H1 (cell line): ENCODE measurements around the gene BPIFB2. TPM values are rescaled to one million over a fixed set of nuclear protein-coding genes. Genes with fewer than 3 reads are reported as not detected.
"Not testable (repeated sequence)": the region's sequence is repeated elsewhere in the genome, so short reads cannot be mapped to it uniquely, and the experiment has no call there.

Experiments used
- CTCF ChIA-PET: fragments of 300-600 bp; sonication (Branson Sonifier 250); formaldehyde crosslinking; loops from one replicate; lab custom pipeline; 2021; ENCODE audit not compliant: partially characterized antibody; lab: Charles Lee
- POLR2A ChIA-PET: fragments of 300-600 bp; sonication (Branson Sonifier 250); formaldehyde crosslinking; loops from one replicate; lab custom pipeline; 2021; ENCODE audit warnings: inconsistent platforms; ENCODE audit not compliant: partially characterized antibody; lab: Charles Lee
- DNase-seq, 2 experiments: peaks; one replicate each; pipeline versions ENCODE4 v3.0.0 to v3.0.0-alpha.2; 2010 to 2022; ENCODE audit warnings: low spot score in 2 of 2, low read depth in 1 of 2, mixed read lengths in 1 of 2
- FAIRE-seq: peaks from 2 replicates; lab custom pipeline; 2011; peaks lifted over from hg19 to GRCh38; lab: Jason Lieb, UNC
- H2AFZ ChIP-seq: 2 replicates; pipeline ENCODE4 v1.8.1; 2012; ENCODE audit warnings: low read length, inconsistent platforms
- H2AK5ac ChIP-seq: 2 replicates; pipeline ENCODE4 v1.6.1; 2013; ENCODE audit warnings: low read depth, low read length
- H2BK120ac ChIP-seq: replicated peaks from 2 replicates; pipeline ENCODE3; 2013; ENCODE audit warnings: low read depth, low read length, inconsistent platforms
- H2BK12ac ChIP-seq: 2 replicates; pipeline ENCODE4 v1.6.1; 2013; ENCODE audit warnings: low read depth, low read length
- H2BK15ac ChIP-seq: 2 replicates; pipeline ENCODE4 v1.6.1; 2013; ENCODE audit warnings: low read length
- H2BK20ac ChIP-seq: 2 replicates; pipeline ENCODE4 v1.6.1; 2013; ENCODE audit warnings: low read length
- H2BK5ac ChIP-seq: 2 replicates; pipeline ENCODE4 v1.6.1; 2013; ENCODE audit warnings: low read depth, low read length
- H3K14ac ChIP-seq: 2 replicates; pipeline ENCODE4 v1.6.1; 2013; ENCODE audit warnings: inconsistent platforms; ENCODE audit not compliant: insufficient read length
- H3K18ac ChIP-seq: 2 replicates; pipeline ENCODE4 v1.6.1; 2013; ENCODE audit warnings: low read length; ENCODE audit errors: extremely low read depth
- H3K23ac ChIP-seq: 2 replicates; pipeline ENCODE4 v1.6.1; 2013; ENCODE audit warnings: inconsistent platforms; ENCODE audit not compliant: insufficient read length
- H3K23me2 ChIP-seq: 2 replicates; pipeline ENCODE4 v1.6.1; 2013; ENCODE audit warnings: low read depth, low read length
- H3K27ac ChIP-seq: 2 replicates; pipeline ENCODE4 v1.6.1; 2011; ENCODE audit warnings: low read depth, low read length, inconsistent platforms
- H3K27me3 ChIP-seq, 4 experiments: replicated peaks in 1 of 4; 1 replicate in 1 of 4; 2 replicates in 3 of 4; pipeline versions ENCODE4 v1.6.1 to v1.8.1; 2011 to 2013; ENCODE audit warnings: low read length in 3 of 4, mild to moderate bottlenecking in 3 of 4, inconsistent platforms in 2 of 4, mixed read lengths in 2 of 4, moderate library complexity in 1 of 4; ENCODE audit not compliant: control insufficient read depth in 3 of 4, insufficient read depth in 3 of 4; ENCODE audit errors: extremely low read depth in 1 of 4
- H3K36me3 ChIP-seq, 4 experiments: 2 replicates each; pipeline versions ENCODE4 v1.6.1 to v1.8.1; 2011 to 2013; ENCODE audit warnings: mild to moderate bottlenecking in 4 of 4, low read length in 3 of 4, moderate library complexity in 2 of 4, control low read depth in 1 of 4, inconsistent platforms in 1 of 4; ENCODE audit not compliant: insufficient read depth in 4 of 4, control insufficient read depth in 2 of 4
- H3K4ac ChIP-seq: replicated peaks from 2 replicates; pipeline ENCODE3; 2013; ENCODE audit warnings: low read length, low read depth, mixed read lengths, inconsistent platforms; ENCODE audit not compliant: insufficient read length
- H3K4me1 ChIP-seq, 4 experiments: replicated peaks in 1 of 4; 1 replicate in 1 of 4; 2 replicates in 3 of 4; pipeline versions ENCODE4 v1.6.1 to v1.8.1; 2011 to 2013; ENCODE audit warnings: low read length in 3 of 4, inconsistent platforms in 2 of 4, mixed read lengths in 1 of 4; ENCODE audit not compliant: insufficient read depth in 4 of 4, control insufficient read depth in 3 of 4
- H3K4me2 ChIP-seq, 2 experiments: 2 replicates each; pipeline versions ENCODE4 v1.6.1 to v1.8.1; 2011 to 2013; ENCODE audit warnings: low read depth in 2 of 2, low read length in 2 of 2, control low read depth in 1 of 2, inconsistent platforms in 1 of 2, mild to moderate bottlenecking in 1 of 2; ENCODE audit not compliant: insufficient read depth in 1 of 2
- H3K4me3 ChIP-seq, 4 experiments: fragments of 200-600, 300-600 bp in 1 of 4; sonication (generic), shearing (Covaris generic), sonication (Bioruptor Twin) in 1 of 4; 2 replicates each; pipeline versions ENCODE4 v1.5.1 to v1.8.1; 2011 to 2016; ENCODE audit warnings: low read length in 4 of 4, low read depth in 3 of 4, control low read depth in 2 of 4, inconsistent platforms in 2 of 4, mild to moderate bottlenecking in 2 of 4, mixed read lengths in 1 of 4, moderate library complexity in 1 of 4; ENCODE audit not compliant: insufficient read depth in 2 of 4; ENCODE audit errors: extremely low read depth in 1 of 4
- H3K56ac ChIP-seq: replicated peaks from 2 replicates; pipeline ENCODE3; 2013; ENCODE audit warnings: low read depth, mild to moderate bottlenecking, mixed read lengths, low read length, inconsistent platforms; ENCODE audit not compliant: insufficient read length
- H3K79me1 ChIP-seq: 2 replicates; pipeline ENCODE4 v1.6.1; 2013; ENCODE audit warnings: low read depth, low read length, control low read depth
- H3K79me2 ChIP-seq, 2 experiments: 2 replicates each; pipeline versions ENCODE4 v1.6.1 to v1.8.1; 2012 to 2013; ENCODE audit warnings: low read length in 2 of 2, mild to moderate bottlenecking in 2 of 2, inconsistent platforms in 1 of 2; ENCODE audit not compliant: insufficient read depth in 2 of 2, control insufficient read depth in 1 of 2
- H3K9ac ChIP-seq, 4 experiments: replicated peaks in 1 of 4; 1 replicate in 1 of 4; 2 replicates in 3 of 4; pipeline versions ENCODE4 v1.6.1 to v1.8.1; 2011 to 2013; ENCODE audit warnings: low read depth in 3 of 4, low read length in 3 of 4, control low read depth in 2 of 4, mild to moderate bottlenecking in 2 of 4, moderate library complexity in 2 of 4, inconsistent platforms in 1 of 4; ENCODE audit errors: extremely low read depth in 1 of 4
- H3K9me3 ChIP-seq, 2 experiments: 2 replicates each; pipeline versions ENCODE4 v1.6.1 to v1.8.1; 2012 to 2013; ENCODE audit warnings: mild to moderate bottlenecking in 2 of 2, moderate library complexity in 2 of 2, control low read depth in 1 of 2, inconsistent platforms in 1 of 2, low read depth in 1 of 2, low read length in 1 of 2, mixed read lengths in 1 of 2; ENCODE audit not compliant: insufficient read depth in 2 of 2
- H4K20me1 ChIP-seq, 2 experiments: replicated peaks in 1 of 2; 2 replicates each; pipeline versions ENCODE3 to v1.8.1; 2011 to 2013; ENCODE audit warnings: inconsistent platforms in 2 of 2, low read length in 2 of 2, mild to moderate bottlenecking in 1 of 2; ENCODE audit not compliant: insufficient read depth in 2 of 2, control insufficient read depth in 1 of 2
- H4K5ac ChIP-seq: 2 replicates; pipeline ENCODE4 v1.6.1; 2013; ENCODE audit warnings: low read length, low read depth, mixed read lengths, inconsistent platforms; ENCODE audit not compliant: insufficient read length
- H4K8ac ChIP-seq: 2 replicates; pipeline ENCODE4 v1.8.0; 2013; ENCODE audit warnings: mild to moderate bottlenecking, moderate library complexity, low read length, inconsistent platforms; ENCODE audit not compliant: insufficient read depth; ENCODE audit errors: extremely low read depth
- H4K91ac ChIP-seq: replicated peaks from 2 replicates; pipeline ENCODE3; 2013; ENCODE audit warnings: low read length, mixed read lengths, inconsistent platforms; ENCODE audit not compliant: insufficient read length
- EP300 ChIP-seq, 2 experiments: IDR thresholded peaks; 1 replicate in 1 of 2; 2 replicates in 1 of 2; pipeline ENCODE4 v1.6.1; 2011 to 2012; ENCODE audit warnings: low read depth in 2 of 2, low read length in 2 of 2, mild to moderate bottlenecking in 2 of 2, borderline replicate concordance in 1 of 2, inconsistent platforms in 1 of 2, moderate library complexity in 1 of 2
- WGBS, 2 experiments: shearing (Covaris generic) in 1 of 2; methylation state at CpG; one replicate each; pipeline versions ENCODE4 v1.1.6 to v1.1.7; 2013 to 2015; ENCODE audit warnings: low lambda C conversion rate in 2 of 2, mixed read lengths in 2 of 2, inconsistent platforms in 1 of 2, low coverage in 1 of 2, missing lambda C conversion rate in 1 of 2; ENCODE audit not compliant: insufficient replicate concordance in 2 of 2, insufficient coverage in 1 of 2, insufficient read length in 1 of 2; ENCODE audit errors: extremely low coverage in 1 of 2, missing lambda C conversion rate in 1 of 2; 5-methylcytosine and 5-hydroxymethylcytosine counted together
- polyA plus RNA-seq, 7 experiments: library from polyadenylated mRNA; depleted of rRNA in 3 of 7; stranded (reverse) in 5 of 7; unstranded in 2 of 7; fragments of >200 nt in 5 of 7; fragments of 200-250 nt in 2 of 7; gene quantifications; 1 replicate in 5 of 7; 2 replicates in 1 of 7; 4 replicates in 1 of 7; pipeline versions ENCODE4 v1.2.1 to v1.2.3, GENCODE V29; 2011 to 2013; ENCODE audit warnings: missing spikeins in 2 of 7, mixed read lengths in 2 of 7
- total RNA-seq: library from RNA; stranded (reverse); fragmentation: NEBNext Ultra II Directional; extraction: Animal tissue kit (Norgen Biotek cat#: 25700); gene quantifications from 2 replicates; pipeline ENCODE4 v1.2.1, GENCODE V29; 2021

The BPIFB2 gene
- total and polyA plus RNA-seq, 2 of the 8 experiments (the other 6 are each of a cell fraction or from before 2014, with no cell fraction given): not detected

GRCh38 chr20:33045129-33045721 is 37.7 kb downstream of the BPIFB2 start:
- H3K4me3 ChIP-seq, H3K36me3 ChIP-seq, H4K8ac ChIP-seq, H3K9ac ChIP-seq, H3K14ac ChIP-seq, H2AK5ac ChIP-seq, FAIRE-seq, H3K23me2 ChIP-seq, H2BK12ac ChIP-seq, POLR2A ChIA-PET, H4K91ac ChIP-seq, H2BK15ac ChIP-seq, H3K79me1 ChIP-seq, H3K4ac ChIP-seq, H3K4me1 ChIP-seq, H4K20me1 ChIP-seq, H3K4me2 ChIP-seq, H3K27me3 ChIP-seq, H2AFZ ChIP-seq, H2BK20ac ChIP-seq, H3K18ac ChIP-seq, H2BK120ac ChIP-seq, H3K56ac ChIP-seq, H4K5ac ChIP-seq, H2BK5ac ChIP-seq, H3K27ac ChIP-seq, H3K23ac ChIP-seq, DNase-seq, H3K79me2 ChIP-seq: not testable (repeated sequence)
- H3K9me3 ChIP-seq: peaks cover 3 to 15% of the 10 kb centered on the region in 2 experiments; a peak in 2 of 4 replicates
- CTCF ChIA-PET: interaction anchor here (0.7 to 1.7 kb wide), 2 partner anchors 50 to 217 kb away, joined by 3 read pairs; no protein-coding TSS in a partner anchor
- TF ChIP-seq EP300 (IDR thresholded peaks at IDR 0.05; ENCODE audit: borderline replicate concordance in 1 of 2, low read depth in 2 of 2, low read length in 2 of 2): peak in 1 of 2 experiments; percentile 78; a peak in 1 of 3 replicates
- 84% methylated on average over 15 of the region's 15 CpGs; no CpG with 5 or more reads in 1 of the 2 experiments for WGBS, 2 experiments
